Muscle of back (tissue), 11 donors: ENCODE data around the gene CACNA2D1. TPM values are rescaled to one million over a fixed set of nuclear protein-coding genes. Genes with fewer than 3 reads are reported as not detected.
"Not testable (repeated sequence)": the region's sequence is repeated elsewhere in the genome, so short reads cannot be mapped to it uniquely, and the experiment has no call there.

Experiments
- DNase-seq, 3 donors: peaks; one replicate each; pipeline versions ENCODE4 v3.0.0 to v3.0.0-alpha.2; 2013
- polyA plus RNA-seq, 10 donors: library from polyadenylated mRNA; unstranded; fragments of 120-200 nt; gene quantifications; one replicate each; pipeline ENCODE4 v1.2.1, GENCODE V29; 2013; ENCODE audit not compliant: insufficient read length in 10 of 10

Gene CACNA2D1
- polyA plus RNA-seq, 10 donors, result 79.1 to 158 (median 107) TPM

DNA sequence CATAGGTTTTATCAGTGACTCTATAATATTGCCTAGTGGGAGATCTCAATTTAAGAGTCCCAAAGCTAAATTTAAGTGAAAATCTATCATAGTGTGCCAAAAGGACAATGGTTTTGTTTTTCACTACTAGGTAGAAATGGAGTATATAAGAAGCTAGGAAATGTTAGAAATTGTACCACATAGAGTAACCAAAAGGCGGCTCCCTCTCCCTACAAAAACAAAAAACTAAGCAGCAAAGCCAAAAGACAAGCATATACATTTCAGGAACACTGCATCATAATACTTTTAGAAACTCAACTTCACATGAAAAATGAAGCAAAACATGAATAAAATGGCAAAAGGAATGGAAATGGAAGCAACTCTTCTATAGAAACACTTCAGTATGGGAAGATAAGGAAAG lies 271.6 kb downstream of the CACNA2D1 start:
- peak in 1 of 3 donors; percentile 12 for DNase-seq

DNA sequence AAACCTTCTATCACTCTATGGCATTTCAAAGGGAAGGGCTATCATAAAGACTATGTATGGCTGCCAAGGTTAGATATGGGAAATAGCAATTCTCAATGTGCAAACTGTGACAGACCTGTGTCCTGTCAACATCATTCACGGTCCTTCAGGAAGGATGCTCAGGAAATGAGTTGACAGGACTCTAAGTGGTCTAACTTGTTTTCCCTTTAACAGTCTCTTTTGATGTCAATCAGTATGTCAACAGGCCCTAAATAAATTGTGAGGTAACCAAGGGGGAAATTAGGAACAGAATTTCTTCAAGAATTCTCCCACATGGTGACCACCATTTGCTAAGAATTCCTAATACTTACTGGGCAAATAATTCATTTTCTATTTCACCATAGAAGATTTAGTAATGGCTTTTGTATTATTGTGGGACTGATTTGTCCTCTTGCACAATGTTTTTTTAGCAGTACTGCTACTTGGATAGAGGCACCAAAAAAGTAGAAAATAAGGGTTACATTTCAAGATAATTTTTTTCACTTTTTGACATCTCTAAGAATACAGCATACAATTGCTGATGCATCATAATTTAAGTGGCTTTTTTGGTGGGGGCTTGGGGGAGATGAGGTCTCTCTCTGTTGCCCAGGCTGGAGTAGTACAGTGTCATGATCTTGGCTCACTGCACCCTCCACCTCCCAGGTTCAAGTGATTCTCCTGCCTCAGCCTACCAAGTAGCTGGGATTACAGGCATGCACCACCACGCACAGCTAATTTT lies 275.8 kb downstream of the CACNA2D1 start:
- no peak for DNase-seq

DNA sequence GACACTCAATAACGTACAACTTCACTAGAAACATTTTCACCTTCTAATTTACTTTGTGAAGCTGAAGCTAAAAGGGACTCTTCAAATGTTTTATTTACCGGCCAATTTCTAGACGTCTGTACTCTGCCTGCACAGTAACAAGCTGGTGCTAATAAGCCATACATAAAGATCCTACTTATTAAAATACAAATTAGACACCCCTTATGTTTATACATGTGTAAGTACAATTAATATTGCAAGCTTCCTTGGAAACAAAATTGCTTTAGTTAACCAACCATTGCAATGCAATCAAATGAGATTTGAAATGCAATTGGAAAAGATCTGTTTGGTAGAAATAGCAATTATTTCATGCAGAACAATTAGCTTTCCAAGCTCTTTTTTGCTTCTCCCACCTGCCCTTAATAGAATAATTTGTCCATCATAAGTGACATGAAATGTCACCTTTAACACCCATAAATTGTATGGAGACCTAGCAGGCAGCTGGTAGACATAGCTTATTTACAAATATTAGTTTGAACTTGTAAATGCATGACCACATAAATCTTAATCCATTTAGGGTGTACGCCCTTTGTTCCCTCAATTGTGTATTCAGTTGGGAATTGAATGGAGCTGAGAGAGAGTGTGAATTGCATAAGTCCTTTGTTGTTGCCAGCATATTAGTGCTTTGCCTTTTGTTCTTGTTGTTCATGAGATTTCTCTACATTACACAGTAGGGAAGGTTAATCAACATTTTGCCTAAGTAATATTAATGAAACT lies 277.1 kb downstream of the CACNA2D1 start:
- no peak for DNase-seq

DNA sequence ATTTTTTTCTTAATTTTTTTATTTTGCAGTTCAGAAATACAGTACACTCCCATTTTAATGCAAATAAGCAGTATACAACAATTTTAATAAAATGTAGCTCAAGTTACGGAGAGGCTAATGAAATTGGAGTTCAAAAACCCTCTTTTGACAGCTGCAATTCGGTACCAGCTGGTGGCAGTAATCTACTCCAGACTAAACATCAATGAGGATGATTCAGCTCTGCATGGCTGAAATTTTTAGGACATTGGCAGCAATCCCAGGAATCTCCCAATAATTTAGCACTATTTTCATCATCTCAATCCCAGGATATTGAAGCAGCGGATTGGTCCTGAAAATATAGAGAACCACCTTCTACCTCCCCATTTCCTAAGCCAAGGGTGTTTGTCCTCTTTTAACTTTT lies 278.8 kb downstream of the CACNA2D1 start:
- DNase-seq, result peak; percentile 17 to 67 (median 44)

DNA sequence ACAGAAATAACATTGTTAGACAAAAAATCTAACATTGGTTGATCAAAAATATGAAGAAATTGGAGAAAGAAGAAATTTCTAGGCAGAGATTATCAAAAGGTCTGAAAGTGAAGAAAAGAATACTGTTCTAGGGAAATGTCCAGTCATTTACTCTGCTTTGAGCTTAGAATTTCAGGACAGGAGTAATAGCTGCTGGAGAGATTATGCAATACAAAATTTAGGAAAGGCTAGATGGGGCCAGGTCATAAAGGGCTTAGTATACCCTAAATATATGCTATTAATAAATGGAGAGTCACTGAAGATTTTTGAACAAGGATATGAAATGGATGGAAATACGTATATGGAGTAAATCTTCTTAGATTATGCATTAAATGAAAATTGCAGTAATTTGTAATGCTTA lies 279.2 kb downstream of the CACNA2D1 start:
- no peak for DNase-seq

DNA sequence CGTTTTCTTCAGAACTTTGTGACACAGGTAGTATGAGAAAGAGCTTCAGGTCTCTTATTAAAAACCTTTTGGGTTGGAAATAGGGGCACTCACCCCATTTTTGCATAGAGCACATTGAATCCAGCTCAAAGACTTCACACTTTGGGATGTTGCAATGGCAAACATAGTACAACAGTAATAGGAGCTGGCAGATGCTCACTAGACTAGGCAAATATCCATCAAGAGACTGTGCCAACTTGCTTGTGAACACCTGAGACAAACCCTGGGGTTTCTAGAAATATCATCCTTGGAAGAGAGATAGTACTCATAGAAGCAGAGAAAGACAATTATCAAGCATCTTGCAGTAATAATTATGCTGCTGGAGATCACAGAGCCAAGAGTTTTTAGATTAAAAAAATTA lies 280.0 kb downstream of the CACNA2D1 start:
- no peak for DNase-seq

DNA sequence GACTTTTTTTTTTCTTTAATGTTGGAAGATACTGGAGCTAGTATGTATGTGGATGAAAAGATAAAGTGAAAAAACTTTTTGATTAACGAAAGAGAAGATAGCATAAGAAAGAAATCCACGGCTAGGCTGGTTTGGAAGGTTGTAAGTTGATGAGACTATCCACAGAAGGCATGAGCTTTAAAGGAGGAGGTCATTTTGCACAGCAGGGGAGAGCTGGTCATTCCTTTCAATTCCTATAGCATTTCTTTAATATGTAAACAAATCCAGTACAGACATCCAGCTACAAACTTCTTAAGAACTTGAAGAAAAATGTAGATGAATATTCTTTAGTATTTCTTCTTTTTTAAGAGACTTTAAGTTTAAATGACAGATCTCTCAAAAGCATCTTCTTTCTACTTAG lies 281.3 kb downstream of the CACNA2D1 start:
- no peak for DNase-seq

DNA sequence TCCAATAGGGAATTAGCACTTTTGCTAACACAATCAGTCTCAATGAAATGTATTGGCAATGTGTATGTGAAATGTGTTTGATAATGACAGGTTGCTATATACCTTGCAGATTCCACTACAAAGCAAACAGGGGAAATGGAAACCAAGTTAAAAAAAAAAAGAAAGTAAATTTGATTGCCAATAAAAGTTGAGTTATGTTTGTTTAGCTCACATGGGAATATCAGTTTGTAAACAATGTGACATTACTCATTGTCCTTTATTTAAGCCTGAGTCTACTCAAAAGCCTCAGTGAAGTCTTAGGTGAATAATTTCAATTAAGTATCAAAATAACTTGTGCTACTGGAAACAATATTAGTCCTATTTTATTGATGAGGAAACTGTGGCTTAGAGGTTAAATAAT lies 285.2 kb downstream of the CACNA2D1 start:
- no peak for DNase-seq

DNA sequence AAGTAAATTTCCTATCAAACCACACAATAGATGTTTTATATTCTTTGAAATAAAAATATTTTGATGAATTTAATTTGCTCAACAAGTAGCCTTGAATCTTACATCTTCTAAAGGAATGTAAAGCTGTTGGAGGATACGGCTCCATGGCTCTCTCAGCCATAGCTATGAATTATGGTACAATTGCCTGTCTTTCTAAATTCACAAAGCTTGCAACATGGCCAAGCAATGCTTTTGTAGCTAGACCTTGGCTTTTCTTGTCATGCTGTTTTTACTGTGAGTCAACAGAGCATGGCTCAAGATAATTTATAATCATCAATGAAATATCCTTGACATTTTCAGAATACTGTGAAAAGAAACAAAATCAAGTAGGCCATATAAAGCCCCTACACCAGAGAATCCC lies 286.7 kb downstream of the CACNA2D1 start:
- DNase-seq, result no peak

DNA sequence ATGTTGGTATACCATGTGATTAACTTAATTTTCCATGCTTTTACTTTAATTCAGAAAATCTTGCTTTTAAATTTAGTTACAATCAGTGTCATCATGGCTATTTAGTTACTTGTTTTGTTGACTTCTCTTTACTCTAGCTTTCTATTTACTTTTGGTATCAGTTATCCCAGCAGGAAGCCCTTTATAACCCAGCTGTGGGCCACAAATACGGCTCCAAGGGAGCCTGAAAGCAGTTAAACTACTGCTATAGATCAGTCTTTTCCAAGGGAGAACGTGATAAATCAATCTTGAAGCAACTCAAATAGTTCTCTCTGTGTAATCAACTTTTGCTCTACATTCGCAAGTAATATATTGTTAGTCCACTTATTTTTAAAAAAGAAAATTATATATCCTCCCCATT lies 287.4 kb downstream of the CACNA2D1 start:
- no peak for DNase-seq

DNA sequence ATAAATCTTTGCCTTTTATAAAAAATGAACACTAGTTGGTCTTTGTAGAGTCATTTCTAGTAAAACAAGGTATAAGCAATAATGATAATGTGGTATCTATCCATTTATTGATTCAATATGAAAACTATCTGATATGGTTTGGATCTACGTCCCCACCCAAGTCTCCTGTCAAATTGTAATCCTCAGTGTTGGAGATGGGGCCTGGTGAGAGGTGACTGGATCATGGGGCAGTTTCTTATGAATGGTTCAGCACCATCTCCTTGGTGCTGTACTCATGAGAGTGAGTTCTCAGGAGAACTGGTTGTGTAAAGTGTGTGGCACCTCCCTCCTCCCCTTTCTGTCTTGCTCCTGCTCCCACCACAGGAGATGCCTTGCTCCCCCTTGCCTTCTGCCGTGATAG lies 288.8 kb downstream of the CACNA2D1 start:
- no peak for DNase-seq

DNA sequence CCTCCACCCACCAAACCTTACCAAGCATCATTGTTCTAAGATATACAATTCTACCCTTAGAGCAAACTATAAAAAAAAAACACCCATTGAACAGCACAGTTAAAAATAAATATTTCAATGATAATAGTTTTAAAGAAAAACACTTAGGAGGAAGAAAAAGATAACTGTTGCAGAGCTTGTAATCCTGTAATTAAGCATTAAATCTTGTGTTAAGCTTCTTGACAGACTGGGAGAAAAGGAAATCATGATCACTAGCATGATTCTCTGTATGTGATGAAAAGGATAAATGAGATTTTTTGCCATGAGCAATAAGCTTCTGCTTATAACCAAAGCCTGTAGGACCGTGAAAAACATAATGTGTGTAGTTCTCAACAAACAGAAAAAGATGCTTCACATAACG lies 289.8 kb downstream of the CACNA2D1 start:
- DNase-seq, result no peak

DNA sequence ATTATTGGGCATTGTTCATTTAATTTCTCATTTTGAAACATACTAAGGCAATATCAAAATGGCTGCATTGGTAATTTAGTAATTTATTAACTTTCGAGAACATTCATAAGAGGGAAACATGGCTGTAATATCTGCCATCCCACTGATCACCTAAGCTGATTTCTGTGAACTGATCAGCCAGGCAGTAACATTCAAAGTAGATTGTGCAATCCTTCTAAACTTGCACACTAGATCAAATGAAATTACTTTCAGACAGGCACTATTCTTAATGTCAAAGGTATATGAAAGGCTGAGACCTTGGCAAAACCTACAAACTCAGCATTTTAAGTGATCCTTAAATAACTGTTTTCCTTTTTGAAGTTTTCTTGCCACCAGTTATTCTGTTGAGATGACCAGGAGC lies 290.7 kb downstream of the CACNA2D1 start:
- no peak for DNase-seq

DNA sequence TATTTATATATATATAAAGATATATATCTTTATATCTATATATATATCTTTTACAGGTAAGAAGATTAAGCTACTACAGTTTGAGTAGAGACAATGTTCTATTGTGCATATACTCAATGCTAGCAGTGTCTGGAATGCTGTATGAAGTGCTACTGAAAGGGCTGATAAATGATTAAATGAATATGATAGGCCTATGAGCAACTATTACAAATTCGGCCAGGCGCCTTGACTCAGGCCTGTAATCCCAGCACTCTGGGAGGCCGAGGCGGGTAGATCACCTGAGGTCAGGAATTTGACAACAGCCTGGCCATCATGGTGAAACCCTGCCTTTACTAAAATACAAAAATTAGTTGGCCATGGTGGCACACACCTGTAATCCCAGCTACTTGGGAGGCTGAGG lies 297.1 kb downstream of the CACNA2D1 start:
- DNase-seq, result no peak

DNA sequence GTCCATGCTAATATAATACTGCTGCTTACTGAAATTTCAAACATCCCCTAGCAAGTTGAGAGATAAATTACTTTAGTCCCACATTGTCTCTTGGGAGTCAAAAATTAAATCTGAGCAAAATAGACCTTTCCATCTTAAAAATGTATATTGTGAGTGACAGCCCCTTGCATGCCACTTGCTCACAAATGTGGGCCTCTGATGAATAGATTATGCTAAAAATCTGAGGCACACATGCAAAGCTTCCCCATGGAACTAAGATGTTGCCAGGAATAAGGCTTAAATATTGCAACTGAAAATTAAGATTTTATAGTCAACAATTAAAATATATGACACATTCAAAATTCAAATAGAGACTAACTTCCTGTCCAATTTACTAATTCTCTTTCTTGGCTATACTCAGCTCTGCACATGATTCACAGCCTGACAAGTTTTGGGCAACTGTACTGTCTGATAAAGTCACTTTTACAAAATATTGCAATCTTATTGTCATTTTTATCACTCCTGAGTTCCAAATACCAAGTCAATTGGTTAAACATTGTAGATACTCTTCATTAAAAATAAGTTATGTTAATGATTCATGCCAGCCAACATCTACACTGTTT lies 301.2 kb downstream of the CACNA2D1 start:
- DNase-seq, result no peak

DNA sequence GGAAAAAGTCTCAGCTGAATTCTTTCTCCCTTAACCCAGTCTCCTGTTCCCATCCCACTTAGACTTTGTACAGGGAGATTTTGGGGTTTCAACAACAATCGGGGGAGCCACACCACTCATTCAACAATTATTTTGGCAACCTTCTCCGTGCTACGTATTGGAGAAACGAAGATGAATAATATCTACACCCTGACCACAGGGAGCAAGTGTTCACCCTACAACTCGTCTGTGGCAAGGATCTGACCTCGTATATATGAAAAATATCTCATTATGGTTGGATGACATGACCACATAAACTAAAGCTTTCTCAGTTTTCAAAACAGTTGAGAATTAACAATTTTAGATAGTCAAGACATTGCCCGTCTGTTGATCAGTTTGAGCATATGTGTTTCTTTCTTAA lies 302.1 kb downstream of the CACNA2D1 start:
- no peak for DNase-seq

DNA sequence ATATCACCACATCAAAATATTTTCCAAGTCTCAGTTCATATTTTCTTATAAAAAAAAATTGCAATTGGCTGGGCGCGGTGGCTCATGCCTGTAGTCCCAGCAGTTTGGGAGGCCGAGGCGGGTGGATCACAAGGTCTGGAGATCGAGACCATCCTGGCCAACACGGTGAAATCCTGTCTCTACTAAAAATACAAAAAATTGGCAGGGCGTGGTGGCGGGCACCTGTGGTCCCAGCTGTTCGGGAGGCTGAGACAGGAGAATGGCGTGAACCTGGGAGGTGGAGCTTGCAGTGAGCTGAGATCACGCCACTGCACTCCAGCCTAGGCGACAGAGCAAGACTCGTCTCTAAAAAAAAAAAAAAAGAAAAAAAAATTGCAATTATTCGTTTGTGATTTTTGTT lies 303.0 kb downstream of the CACNA2D1 start:
- not testable (repeated sequence) for DNase-seq

DNA sequence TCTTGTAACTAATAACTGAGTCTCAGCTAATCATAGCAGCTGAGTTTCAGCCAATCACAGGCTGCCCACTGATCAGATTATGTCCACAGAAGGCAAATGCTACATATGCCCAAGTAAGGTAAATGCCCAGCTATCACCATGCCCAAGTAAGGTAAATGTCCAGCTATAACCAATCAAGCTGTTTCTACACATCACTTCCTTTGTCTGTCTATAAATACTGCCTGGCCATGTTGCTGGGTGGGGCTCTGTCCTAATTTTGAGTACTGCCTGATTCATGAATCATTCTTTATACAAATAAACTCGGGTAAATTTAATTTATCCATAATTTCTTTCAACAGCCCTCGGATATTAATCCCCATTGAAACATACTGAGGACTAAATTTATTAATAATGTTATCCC lies 312.4 kb downstream of the CACNA2D1 start:
- no peak for DNase-seq

DNA sequence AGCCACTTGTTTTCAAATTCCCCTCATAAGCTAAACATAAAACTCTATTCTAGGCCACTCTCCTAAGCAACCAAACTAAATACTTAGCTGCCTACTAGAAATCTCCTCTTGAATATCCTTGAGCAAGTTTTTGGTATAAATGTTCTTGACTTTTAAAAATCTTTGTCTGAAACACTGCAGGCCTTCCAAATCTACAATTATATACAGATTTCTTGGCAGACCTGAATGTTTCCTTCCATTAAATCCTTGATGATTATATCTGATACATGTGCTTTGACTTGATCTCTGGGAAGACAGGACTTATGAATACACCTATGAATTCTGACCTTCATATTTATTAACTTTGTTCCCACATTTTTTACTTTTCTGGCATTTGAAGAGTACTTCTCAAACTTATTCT lies 314.5 kb downstream of the CACNA2D1 start:
- DNase-seq, result peak; percentile 18 to 52 (median 31)

DNA sequence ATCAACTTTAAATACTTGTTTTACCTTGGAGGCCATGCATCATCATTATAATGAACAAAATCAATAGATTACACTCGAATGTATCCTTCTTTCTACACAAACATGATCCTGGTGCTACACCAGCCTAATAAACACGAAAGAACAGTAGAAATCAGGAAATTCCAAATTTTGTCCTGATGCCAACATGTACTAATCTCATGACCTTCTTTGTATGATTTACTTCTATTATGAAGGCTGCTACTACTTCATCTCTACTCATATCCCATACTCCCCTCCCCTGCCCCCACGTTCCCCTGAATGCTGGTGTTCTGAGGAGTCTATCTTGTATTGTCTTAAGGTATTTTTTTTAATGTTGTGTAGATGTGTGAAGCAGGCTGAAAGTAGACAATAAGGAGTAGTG lies 315.0 kb downstream of the CACNA2D1 start:
- no peak for DNase-seq

DNA sequence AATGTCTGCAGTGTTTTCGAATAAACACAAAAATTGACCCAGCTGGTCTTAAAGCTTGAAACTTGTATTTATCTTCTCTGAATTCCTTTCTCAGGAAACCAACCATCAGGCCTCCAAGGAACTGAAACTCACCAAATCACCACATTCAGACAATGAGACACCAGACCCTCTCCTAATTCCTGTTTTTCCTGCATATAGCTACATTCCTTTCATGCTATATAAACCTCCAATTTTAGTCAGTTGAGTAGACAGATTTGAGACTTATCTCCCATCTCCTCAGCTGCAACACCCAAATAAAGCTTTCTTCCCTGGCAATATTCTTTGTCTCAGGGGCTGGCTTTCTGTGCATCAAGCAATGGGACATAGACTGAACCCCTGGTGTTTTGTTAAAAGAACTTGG lies 317.0 kb downstream of the CACNA2D1 start:
- DNase-seq, result no peak

DNA sequence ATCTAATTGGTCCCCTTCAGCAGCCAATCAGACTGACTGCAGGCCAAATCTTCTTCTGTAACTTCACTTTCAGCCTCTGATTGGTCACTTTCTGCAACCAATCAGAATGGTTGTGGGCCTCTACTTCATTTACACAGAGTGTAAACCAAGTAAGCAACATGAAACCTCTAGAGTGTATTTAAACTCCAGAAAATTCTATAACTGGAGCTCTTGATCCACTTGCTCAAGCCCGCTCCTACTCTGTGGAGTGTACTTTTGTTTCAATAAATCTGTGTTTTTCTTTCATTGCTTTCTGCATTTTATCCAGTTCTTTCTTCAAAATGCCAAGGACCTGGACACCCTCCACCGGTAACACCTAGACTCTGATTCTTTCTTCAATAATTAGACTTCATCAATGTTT lies 319.1 kb downstream of the CACNA2D1 start:
- DNase-seq, result no peak

DNA sequence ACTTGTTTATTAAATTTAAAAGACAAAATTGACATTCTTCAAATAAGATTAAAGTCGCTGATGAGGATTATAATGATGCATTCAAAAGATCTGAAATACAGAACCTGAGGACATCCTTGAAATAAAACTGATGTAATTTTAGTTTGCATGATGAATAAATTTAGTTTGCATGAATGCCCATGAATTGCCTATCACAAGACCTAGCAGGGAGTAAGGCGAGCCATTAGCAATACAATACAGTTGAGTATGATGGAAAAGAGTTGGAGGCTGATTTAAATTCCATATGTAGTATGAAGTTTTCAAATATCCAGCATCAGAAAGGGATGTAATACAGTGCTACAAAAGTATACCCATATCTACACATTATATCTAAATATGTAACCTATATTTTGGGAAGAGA lies 321.3 kb downstream of the CACNA2D1 start:
- no peak for DNase-seq
